HL-60 (cell line): ENCODE results near the gene CHURC1.

Source experiments
- CTCF ChIP-seq: IDR thresholded peaks from one replicate; pipeline ENCODE4 v1.5.1; 2011; ENCODE audit warnings: low read length, control low read depth, inconsistent platforms; ENCODE audit not compliant: insufficient read depth
- GABPA ChIP-seq: IDR thresholded peaks from 2 replicates; pipeline ENCODE4 v1.6.1; 2012; ENCODE audit warnings: low read depth
- POLR2AphosphoS5 ChIP-seq: IDR thresholded peaks from 2 replicates; pipeline ENCODE4 v1.6.1; 2012; ENCODE audit warnings: low read depth
- SPI1 ChIP-seq: IDR thresholded peaks from 2 replicates; pipeline ENCODE4 v1.6.1; 2012; ENCODE audit warnings: low read depth, mild to moderate bottlenecking, borderline replicate concordance
- TF ChIP-seq, protein P1 (sequence below): IDR thresholded peaks from 2 replicates; pipeline ENCODE4 v1.6.1; 2012; ENCODE audit warnings: low read depth; ENCODE audit not compliant: insufficient replicate concordance

DNA sequence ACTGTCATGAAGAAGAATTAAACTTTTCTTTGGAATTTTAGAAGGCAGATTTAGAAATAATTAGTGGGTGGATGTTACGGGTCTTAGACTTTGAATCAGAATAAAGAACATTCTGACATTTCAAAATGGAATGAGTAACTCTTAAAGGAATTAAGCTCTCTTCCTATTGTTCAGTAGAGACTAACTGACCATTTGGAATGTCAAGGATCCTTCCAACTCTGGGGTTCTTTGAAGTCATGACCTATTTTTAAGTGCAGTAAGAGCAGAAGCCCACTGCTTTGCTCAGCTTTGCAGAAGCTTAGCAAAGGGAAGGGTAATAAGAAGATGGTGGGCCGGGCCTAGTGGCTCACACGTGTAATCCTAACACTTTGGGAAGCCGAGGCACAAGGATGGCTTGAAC lies 4.0 kb downstream of the CHURC1 start:
- TF ChIP-seq CTCF (no peak), POLR2AphosphoS5 (no peak), GABPA (no peak), SPI1 (no peak)
- TF ChIP-seq, protein P1, sequence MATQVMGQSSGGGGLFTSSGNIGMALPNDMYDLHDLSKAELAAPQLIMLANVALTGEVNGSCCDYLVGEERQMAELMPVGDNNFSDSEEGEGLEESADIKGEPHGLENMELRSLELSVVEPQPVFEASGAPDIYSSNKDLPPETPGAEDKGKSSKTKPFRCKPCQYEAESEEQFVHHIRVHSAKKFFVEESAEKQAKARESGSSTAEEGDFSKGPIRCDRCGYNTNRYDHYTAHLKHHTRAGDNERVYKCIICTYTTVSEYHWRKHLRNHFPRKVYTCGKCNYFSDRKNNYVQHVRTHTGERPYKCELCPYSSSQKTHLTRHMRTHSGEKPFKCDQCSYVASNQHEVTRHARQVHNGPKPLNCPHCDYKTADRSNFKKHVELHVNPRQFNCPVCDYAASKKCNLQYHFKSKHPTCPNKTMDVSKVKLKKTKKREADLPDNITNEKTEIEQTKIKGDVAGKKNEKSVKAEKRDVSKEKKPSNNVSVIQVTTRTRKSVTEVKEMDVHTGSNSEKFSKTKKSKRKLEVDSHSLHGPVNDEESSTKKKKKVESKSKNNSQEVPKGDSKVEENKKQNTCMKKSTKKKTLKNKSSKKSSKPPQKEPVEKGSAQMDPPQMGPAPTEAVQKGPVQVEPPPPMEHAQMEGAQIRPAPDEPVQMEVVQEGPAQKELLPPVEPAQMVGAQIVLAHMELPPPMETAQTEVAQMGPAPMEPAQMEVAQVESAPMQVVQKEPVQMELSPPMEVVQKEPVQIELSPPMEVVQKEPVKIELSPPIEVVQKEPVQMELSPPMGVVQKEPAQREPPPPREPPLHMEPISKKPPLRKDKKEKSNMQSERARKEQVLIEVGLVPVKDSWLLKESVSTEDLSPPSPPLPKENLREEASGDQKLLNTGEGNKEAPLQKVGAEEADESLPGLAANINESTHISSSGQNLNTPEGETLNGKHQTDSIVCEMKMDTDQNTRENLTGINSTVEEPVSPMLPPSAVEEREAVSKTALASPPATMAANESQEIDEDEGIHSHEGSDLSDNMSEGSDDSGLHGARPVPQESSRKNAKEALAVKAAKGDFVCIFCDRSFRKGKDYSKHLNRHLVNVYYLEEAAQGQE, result no peak
